Caco-2 (cell line): ENCODE data around the gene JAK1. TPM values are rescaled to one million over a fixed set of nuclear protein-coding genes. Genes with fewer than 3 reads are reported as not detected.

Experiments
- BruUV-seq: library from RNA; stranded (reverse); fragments of 400-500 nt; replicated peaks from 2 replicates; lab custom pipeline; 2021; lab: Mats Ljungman, UMichigan
- CTCF ChIA-PET: fragments of 300-600 bp; sonication (Branson Sonifier 250); formaldehyde crosslinking; loops from one replicate; lab custom pipeline; 2022; ENCODE audit warnings: antibody characterized with exemption; lab: Charles Lee
- POLR2A ChIA-PET: fragments of 300-600 bp; sonication (Branson Sonifier 250); formaldehyde crosslinking; loops from one replicate; lab custom pipeline; 2022; ENCODE audit warnings: antibody characterized with exemption; lab: Charles Lee
- DNase-seq, 2 experiments: peaks; one replicate each; pipeline versions ENCODE4 v3.0.0 to v3.0.0-alpha.2; 2020 to 2022
- H3K27me3 ChIP-seq: replicated peaks from 2 replicates; pipeline ENCODE4 v1.6.0; 2011; ENCODE audit warnings: low read length; ENCODE audit not compliant: control insufficient read depth, insufficient read depth
- H3K36me3 ChIP-seq: 2 replicates; pipeline ENCODE4 v1.5.1; 2011; ENCODE audit warnings: low read length; ENCODE audit not compliant: control insufficient read depth, insufficient read depth
- H3K4me1 ChIP-seq: fragments of 250-450 bp; sonication (Bioruptor Pico); 2 replicates; pipeline ENCODE4 v1.5.1; 2020; ENCODE audit warnings: mild to moderate bottlenecking
- H3K4me3 ChIP-seq: 2 replicates; pipeline ENCODE4 v1.5.1; 2011; ENCODE audit warnings: low read depth, mild to moderate bottlenecking, control low read depth, low read length
- H3K9me3 ChIP-seq: fragments of 250-450 bp; sonication (Bioruptor Pico); 2 replicates; pipeline ENCODE4 v1.5.1; 2020; ENCODE audit warnings: mild to moderate bottlenecking, moderate library complexity
- H3K27ac Mint-ChIP-seq: one replicate; pipeline ENCODE4 v1.8.0; 2022; ENCODE audit warnings: mixed read lengths; ENCODE audit not compliant: unreplicated experiment
- H3K27me3 Mint-ChIP-seq: one replicate; pipeline ENCODE4 v1.8.0; 2022; ENCODE audit warnings: mixed read lengths; ENCODE audit not compliant: insufficient read depth, unreplicated experiment
- H3K36me3 Mint-ChIP-seq: one replicate; pipeline ENCODE4 v1.8.0; 2022; ENCODE audit warnings: mild to moderate bottlenecking, mixed read lengths; ENCODE audit not compliant: insufficient read depth, unreplicated experiment
- H3K4me1 Mint-ChIP-seq: one replicate; pipeline ENCODE4 v1.8.0; 2022; ENCODE audit warnings: low read depth, mixed read lengths; ENCODE audit not compliant: unreplicated experiment
- H3K4me3 Mint-ChIP-seq: one replicate; pipeline ENCODE4 v1.8.0; 2022; ENCODE audit warnings: mild to moderate bottlenecking, moderate library complexity, mixed read lengths; ENCODE audit not compliant: unreplicated experiment
- H3K9me3 Mint-ChIP-seq: one replicate; pipeline ENCODE4 v1.8.0; 2022; ENCODE audit warnings: mixed read lengths; ENCODE audit not compliant: unreplicated experiment
- intact Hi-C: fragments of 100-400 bp; cut with micrococcal nuclease; formaldehyde crosslinking; loops from one replicate; pipeline ENCODE4 v1.10.0; 2022; ENCODE audit not compliant: unreplicated experiment
- total RNA-seq: library from RNA; stranded (reverse); gene quantifications from 2 replicates; pipeline ENCODE4 v1.2.3, GENCODE V29; 2022
- TF ChIP-seq, protein P1 (sequence below), 2 experiments: fragments of 200-600 bp in 1 of 2; IDR thresholded peaks; 1 replicate in 1 of 2; 2 replicates in 1 of 2; pipeline versions ENCODE4 v1.5.1 to v1.8.0; 2011 to 2022; ENCODE audit warnings: antibody characterized with exemption in 1 of 2, control low read depth in 1 of 2, inconsistent platforms in 1 of 2, low read depth in 1 of 2, low read length in 1 of 2, mild to moderate bottlenecking in 1 of 2, moderate library complexity in 1 of 2; ENCODE audit not compliant: insufficient read depth in 1 of 2, severe bottlenecking in 1 of 2, unreplicated experiment in 1 of 2

JAK1 gene
- total RNA-seq, 1 experiment from 2014 or later: 35.5 TPM

DNA sequence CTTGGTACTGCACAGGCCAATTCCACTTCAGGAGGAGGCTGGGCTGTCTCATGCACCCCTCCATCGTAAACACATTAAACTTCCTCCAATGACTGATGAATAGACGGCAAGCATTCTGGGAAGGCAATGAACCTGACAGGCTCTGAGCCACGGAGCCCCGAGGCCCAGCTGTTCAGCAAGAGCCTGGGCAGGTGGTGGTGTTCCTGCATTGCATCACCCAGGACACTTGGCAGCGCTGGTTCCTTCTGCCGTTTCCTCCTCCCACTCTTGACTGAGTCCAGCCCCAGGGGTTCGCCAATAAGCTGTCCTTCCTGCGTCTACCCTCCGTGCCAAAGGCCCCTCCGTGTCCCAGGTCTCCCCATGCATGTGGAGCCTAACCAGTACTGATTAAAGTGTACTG lies 109.8 kb downstream of the JAK1 start:
- DNase-seq: no peak
- no peaks in the 10 kb centered on the region for H3K9me3 Mint-ChIP-seq

DNA sequence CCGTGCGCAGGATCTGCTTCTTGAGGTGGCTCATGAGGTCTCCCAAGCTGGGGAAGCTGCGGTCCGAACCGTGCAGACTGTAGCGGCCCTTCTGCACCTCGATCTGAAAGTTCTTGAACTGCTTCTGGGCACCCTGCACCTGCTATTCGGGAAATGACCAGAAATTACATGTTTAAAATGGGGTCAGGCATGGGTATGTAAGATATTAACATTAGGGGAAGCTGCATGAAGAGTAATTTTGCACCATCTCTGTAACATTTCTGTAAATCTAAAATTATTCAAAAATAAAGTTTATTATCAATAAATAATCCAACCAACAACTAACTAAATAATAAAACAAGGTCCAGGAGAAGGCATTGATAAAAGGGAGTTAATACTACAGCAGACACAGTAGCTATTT lies 110.8 kb downstream of the JAK1 start:
- Mint-ChIP-seq H3K27me3 (no peaks in the 10 kb centered on the region), H3K9me3 (no peaks in the 10 kb centered on the region), H3K36me3 (no peaks in the 10 kb centered on the region), H3K27ac (no peak overlapping the region), H3K4me1 (no peaks in the 10 kb centered on the region), H3K4me3 (no peak overlapping the region)
- H3K36me3 ChIP-seq: no peaks in the 10 kb centered on the region; the same call in 1 of the 2 replicates
- H3K4me3 ChIP-seq: no peak overlapping the region
- no peaks in the 10 kb centered on the region for H3K27me3 ChIP-seq
- H3K9me3 ChIP-seq: no peaks in the 10 kb centered on the region
- intact Hi-C loops: no loop called here
- POLR2A ChIA-PET: no interaction called here
- CTCF ChIA-PET: interaction anchor here (1.3 kb wide), 1 partner anchor 165 kb away, joined by 3 read pairs; no protein-coding TSS in a partner anchor
- TF ChIP-seq, protein P1, sequence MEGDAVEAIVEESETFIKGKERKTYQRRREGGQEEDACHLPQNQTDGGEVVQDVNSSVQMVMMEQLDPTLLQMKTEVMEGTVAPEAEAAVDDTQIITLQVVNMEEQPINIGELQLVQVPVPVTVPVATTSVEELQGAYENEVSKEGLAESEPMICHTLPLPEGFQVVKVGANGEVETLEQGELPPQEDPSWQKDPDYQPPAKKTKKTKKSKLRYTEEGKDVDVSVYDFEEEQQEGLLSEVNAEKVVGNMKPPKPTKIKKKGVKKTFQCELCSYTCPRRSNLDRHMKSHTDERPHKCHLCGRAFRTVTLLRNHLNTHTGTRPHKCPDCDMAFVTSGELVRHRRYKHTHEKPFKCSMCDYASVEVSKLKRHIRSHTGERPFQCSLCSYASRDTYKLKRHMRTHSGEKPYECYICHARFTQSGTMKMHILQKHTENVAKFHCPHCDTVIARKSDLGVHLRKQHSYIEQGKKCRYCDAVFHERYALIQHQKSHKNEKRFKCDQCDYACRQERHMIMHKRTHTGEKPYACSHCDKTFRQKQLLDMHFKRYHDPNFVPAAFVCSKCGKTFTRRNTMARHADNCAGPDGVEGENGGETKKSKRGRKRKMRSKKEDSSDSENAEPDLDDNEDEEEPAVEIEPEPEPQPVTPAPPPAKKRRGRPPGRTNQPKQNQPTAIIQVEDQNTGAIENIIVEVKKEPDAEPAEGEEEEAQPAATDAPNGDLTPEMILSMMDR (IDR thresholded peaks at IDR 0.05; ENCODE audit: insufficient read depth in 1 of 2, low read depth in 1 of 2, low read length in 1 of 2, severe bottlenecking in 1 of 2, unreplicated experiment in 1 of 2): no peak
- H3K4me1 ChIP-seq: no peaks in the 10 kb centered on the region
- no TSS peak for BruUV-seq
- DNase-seq: no peak

More for the DNA sequence above, 109.8 kb downstream of the JAK1 start:
- H3K27me3 Mint-ChIP-seq: no peaks in the 10 kb centered on the region
- ChIA-PET POLR2A (no interaction called here), CTCF (interaction anchor here (1.3 kb wide), 1 partner anchor 164 kb away, joined by 3 read pairs; no protein-coding TSS in a partner anchor)
- no peaks in the 10 kb centered on the region for H3K9me3 ChIP-seq
- TF ChIP-seq, protein P1 (IDR thresholded peaks at IDR 0.05; ENCODE audit: insufficient read depth in 1 of 2, low read depth in 1 of 2, low read length in 1 of 2, severe bottlenecking in 1 of 2, unreplicated experiment in 1 of 2): no peak
- no peaks in the 10 kb centered on the region for H3K27me3 ChIP-seq
- no peaks in the 10 kb centered on the region; the same call in none of the 2 replicates for H3K36me3 ChIP-seq
- H3K4me1 Mint-ChIP-seq: peaks cover 5% of the 10 kb centered on the region
- peaks cover 4% of the 10 kb centered on the region for H3K36me3 Mint-ChIP-seq
- H3K4me3 Mint-ChIP-seq: no peak overlapping the region
- H3K4me1 ChIP-seq: no peaks in the 10 kb centered on the region
- no peak overlapping the region for H3K4me3 ChIP-seq
- intact Hi-C loops: no loop called here
- H3K27ac Mint-ChIP-seq: no peak overlapping the region
- BruUV-seq: no TSS peak

DNA sequence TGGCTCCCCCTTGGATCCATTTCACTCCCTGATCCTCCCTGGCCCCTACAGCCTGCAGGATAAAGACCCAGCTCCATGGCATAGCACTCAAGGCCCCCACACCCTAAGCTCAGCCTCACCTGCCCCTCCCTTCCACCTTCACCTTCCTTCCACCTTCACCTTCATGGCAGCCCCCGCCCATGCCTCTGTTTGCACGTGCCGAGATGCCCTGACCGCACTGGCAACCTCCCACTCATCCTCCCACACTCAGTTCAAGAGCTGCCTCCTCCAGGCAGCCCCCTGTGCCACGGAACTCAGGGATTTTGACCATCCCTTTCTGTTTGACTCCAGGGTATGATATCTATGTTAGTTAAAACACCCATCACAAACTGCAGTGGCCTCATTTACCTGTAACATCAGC lies 111.7 kb downstream of the JAK1 start:
- Histone ChIP-seq H3K4me3 (no peak overlapping the region), H3K27me3 (no peaks in the 10 kb centered on the region), H3K4me1 (no peaks in the 10 kb centered on the region), H3K36me3 (no peaks in the 10 kb centered on the region; the same call in 1 of the 2 replicates), H3K9me3 (no peaks in the 10 kb centered on the region)
- H3K9me3 Mint-ChIP-seq: no peaks in the 10 kb centered on the region
- no peak for DNase-seq
- intact Hi-C loops: no loop called here
- no TSS peak for BruUV-seq
- no peaks in the 10 kb centered on the region for H3K27me3 Mint-ChIP-seq
- no peak overlapping the region for H3K27ac Mint-ChIP-seq
- CTCF ChIA-PET: interaction anchor here (0.5 kb wide), 1 partner anchor 166 kb away, joined by 3 read pairs; no protein-coding TSS in a partner anchor
- TF ChIP-seq, protein P1 (IDR thresholded peaks at IDR 0.05; ENCODE audit: insufficient read depth in 1 of 2, low read depth in 1 of 2, low read length in 1 of 2, severe bottlenecking in 1 of 2, unreplicated experiment in 1 of 2): no peak
- POLR2A ChIA-PET: no interaction called here
- H3K4me3 Mint-ChIP-seq: no peak overlapping the region
- H3K36me3 Mint-ChIP-seq: no peaks in the 10 kb centered on the region
- no peaks in the 10 kb centered on the region for H3K4me1 Mint-ChIP-seq
